Peyer's patch (tissue), 4 donors: ENCODE measurements around the gene MAP3K10.

ENCODE experiments used
- POLR2A ChIP-seq, 2 donors: fragments of 450-650 bp; IDR thresholded peaks; one replicate each; pipeline ENCODE4 v1.5.1; 2017; ENCODE audit warnings: antibody characterized with exemption in 2 of 2, mild to moderate bottlenecking in 2 of 2, moderate library complexity in 2 of 2
- TF ChIP-seq, protein P1 (sequence below), 6 experiments: fragments of 450-650 bp in 4 of 6; fragments of 200-600 bp in 2 of 6; sonication (generic) in 1 of 6; IDR thresholded peaks; one replicate each; pipeline ENCODE4 v1.5.1; 2017 to 2019; ENCODE audit warnings: antibody characterized with exemption in 6 of 6, mild to moderate bottlenecking in 3 of 6, moderate library complexity in 1 of 6

GRCh38 chr19:40256512-40256911, 65.3 kb downstream of the MAP3K10 start:
- TF ChIP-seq, protein P1, sequence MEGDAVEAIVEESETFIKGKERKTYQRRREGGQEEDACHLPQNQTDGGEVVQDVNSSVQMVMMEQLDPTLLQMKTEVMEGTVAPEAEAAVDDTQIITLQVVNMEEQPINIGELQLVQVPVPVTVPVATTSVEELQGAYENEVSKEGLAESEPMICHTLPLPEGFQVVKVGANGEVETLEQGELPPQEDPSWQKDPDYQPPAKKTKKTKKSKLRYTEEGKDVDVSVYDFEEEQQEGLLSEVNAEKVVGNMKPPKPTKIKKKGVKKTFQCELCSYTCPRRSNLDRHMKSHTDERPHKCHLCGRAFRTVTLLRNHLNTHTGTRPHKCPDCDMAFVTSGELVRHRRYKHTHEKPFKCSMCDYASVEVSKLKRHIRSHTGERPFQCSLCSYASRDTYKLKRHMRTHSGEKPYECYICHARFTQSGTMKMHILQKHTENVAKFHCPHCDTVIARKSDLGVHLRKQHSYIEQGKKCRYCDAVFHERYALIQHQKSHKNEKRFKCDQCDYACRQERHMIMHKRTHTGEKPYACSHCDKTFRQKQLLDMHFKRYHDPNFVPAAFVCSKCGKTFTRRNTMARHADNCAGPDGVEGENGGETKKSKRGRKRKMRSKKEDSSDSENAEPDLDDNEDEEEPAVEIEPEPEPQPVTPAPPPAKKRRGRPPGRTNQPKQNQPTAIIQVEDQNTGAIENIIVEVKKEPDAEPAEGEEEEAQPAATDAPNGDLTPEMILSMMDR (IDR thresholded peaks at IDR 0.05): no peak
- TF ChIP-seq POLR2A (IDR thresholded peaks at IDR 0.05): no peak
